Sigmoid colon (tissue), 7 donors: ENCODE data around the gene USP32. TPM values are rescaled to one million over a fixed set of nuclear protein-coding genes. Genes with fewer than 3 reads are reported as not detected.
"Not testable (repeated sequence)": the region's sequence is repeated elsewhere in the genome, so short reads cannot be mapped to it uniquely, and the experiment has no call there.

Source experiments
- DNase-seq: peaks from one replicate; pipeline ENCODE4 v3.0.0-alpha.2; 2019
- H3K27ac ChIP-seq, 4 donors: fragments of 200-600 bp; sonication (generic); one replicate each; pipeline ENCODE4 v1.5.1; 2016 to 2019; ENCODE audit warnings: mild to moderate bottlenecking in 1 of 4
- H3K27me3 ChIP-seq, 3 donors: fragments of 200-600 bp; sonication (generic); one replicate each; pipeline ENCODE4 v1.5.1; 2019; ENCODE audit warnings: mild to moderate bottlenecking in 1 of 3
- H3K36me3 ChIP-seq, 4 donors: fragments of 200-600 bp; sonication (generic); one replicate each; pipeline ENCODE4 v1.5.1; 2016 to 2019
- H3K4me1 ChIP-seq, 4 donors: fragments of 200-600 bp; sonication (generic); one replicate each; pipeline ENCODE4 v1.5.1; 2017 to 2019
- H3K4me3 ChIP-seq, 4 donors: fragments of 200-600 bp; sonication (generic); one replicate each; pipeline ENCODE4 v1.5.1; 2017 to 2019; ENCODE audit warnings: mild to moderate bottlenecking in 2 of 4, moderate library complexity in 1 of 4
- H3K9me3 ChIP-seq, 4 donors: fragments of 200-600 bp in 3 of 4; sonication (generic) in 3 of 4; one replicate each; pipeline versions ENCODE4 v1.5.1 to v1.6.1; 2013 to 2019
- EP300 ChIP-seq, 4 donors: sonication (generic); formaldehyde crosslinking; IDR thresholded peaks; one replicate each; pipeline ENCODE4 v1.6.1; 2017; ENCODE audit warnings: antibody characterized with exemption in 4 of 4
- POLR2A ChIP-seq, 2 donors: fragments of 450-650 bp; IDR thresholded peaks; one replicate each; pipeline ENCODE4 v1.6.1; 2016; ENCODE audit warnings: antibody characterized with exemption in 2 of 2, mild to moderate bottlenecking in 2 of 2, moderate library complexity in 2 of 2
- POLR2AphosphoS5 ChIP-seq, 4 donors: sonication (generic); formaldehyde crosslinking; IDR thresholded peaks; one replicate each; pipeline ENCODE4 v1.6.1; 2017; ENCODE audit warnings: antibody characterized with exemption in 4 of 4
- WGBS, 2 donors: extraction: QIAGEN DNeasy Blood & Tissue Kit; methylation state at CpG; one replicate each; pipeline ENCODE4 v1.1.7; 2013; 5-methylcytosine and 5-hydroxymethylcytosine counted together
- intact Hi-C: fragments of 100-400 bp; cut with DNase I; formaldehyde crosslinking; loops from one replicate; pipeline ENCODE4 v1.15.1; 2023
- polyA plus RNA-seq, 3 donors: library from polyadenylated mRNA; stranded (reverse); fragments of 200-250 nt; gene quantifications; one replicate each; pipeline ENCODE4 v1.2.3, GENCODE V29; 2013
- total RNA-seq, 4 donors: library from RNA; depleted of rRNA; stranded (reverse); fragments of >200 nt; gene quantifications; one replicate each; pipeline ENCODE4 v1.1.0, GENCODE V29; 2016
- TF ChIP-seq, protein P1 (sequence below), 4 experiments: fragments of 450-650 bp in 3 of 4; fragments of 200-600 bp in 1 of 4; IDR thresholded peaks; one replicate each; pipeline ENCODE4 v1.5.1; 2016 to 2019; ENCODE audit warnings: antibody characterized with exemption in 4 of 4, mild to moderate bottlenecking in 3 of 4, moderate library complexity in 2 of 4
- donor health status: healthy with polysubstance abuse.
- donor health status: Bipolar disorder and iron deficiency.
- donor health status: healthy.

USP32 gene
- total and polyA plus RNA-seq, 7 donors: 10.6 to 50.9 (median 39.6) TPM

DNA sequence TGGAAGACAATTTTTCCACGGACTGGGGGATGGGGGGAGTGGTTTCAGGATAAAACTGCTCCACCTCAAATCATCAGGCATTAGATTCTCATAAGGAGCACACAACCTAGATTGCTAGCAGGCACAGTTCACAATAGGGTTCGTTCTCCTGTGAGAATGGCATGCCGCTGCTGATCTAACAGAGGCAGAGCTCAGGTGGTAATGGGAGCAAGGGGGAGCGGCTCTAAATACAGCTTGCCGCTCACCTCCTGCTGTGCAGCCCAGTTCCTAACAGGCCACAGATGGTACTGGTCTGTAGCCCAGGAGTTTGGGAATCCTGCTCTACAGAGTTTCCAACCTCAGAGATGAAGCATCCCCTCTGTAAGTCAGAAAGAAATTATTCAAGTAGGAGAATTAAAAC, 215.2 kb downstream of the USP32 start:
- H3K36me3 ChIP-seq: peaks cover 11 to 39% (median 12%) of the 10 kb centered on the region in 4 donors
- TF ChIP-seq, protein P1, sequence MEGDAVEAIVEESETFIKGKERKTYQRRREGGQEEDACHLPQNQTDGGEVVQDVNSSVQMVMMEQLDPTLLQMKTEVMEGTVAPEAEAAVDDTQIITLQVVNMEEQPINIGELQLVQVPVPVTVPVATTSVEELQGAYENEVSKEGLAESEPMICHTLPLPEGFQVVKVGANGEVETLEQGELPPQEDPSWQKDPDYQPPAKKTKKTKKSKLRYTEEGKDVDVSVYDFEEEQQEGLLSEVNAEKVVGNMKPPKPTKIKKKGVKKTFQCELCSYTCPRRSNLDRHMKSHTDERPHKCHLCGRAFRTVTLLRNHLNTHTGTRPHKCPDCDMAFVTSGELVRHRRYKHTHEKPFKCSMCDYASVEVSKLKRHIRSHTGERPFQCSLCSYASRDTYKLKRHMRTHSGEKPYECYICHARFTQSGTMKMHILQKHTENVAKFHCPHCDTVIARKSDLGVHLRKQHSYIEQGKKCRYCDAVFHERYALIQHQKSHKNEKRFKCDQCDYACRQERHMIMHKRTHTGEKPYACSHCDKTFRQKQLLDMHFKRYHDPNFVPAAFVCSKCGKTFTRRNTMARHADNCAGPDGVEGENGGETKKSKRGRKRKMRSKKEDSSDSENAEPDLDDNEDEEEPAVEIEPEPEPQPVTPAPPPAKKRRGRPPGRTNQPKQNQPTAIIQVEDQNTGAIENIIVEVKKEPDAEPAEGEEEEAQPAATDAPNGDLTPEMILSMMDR (IDR thresholded peaks at IDR 0.05): peak in 1 of 4 experiments; percentile 9
- H3K27me3 ChIP-seq, H3K9me3 ChIP-seq, H3K27ac ChIP-seq, H3K4me3 ChIP-seq, H3K4me1 ChIP-seq, intact Hi-C loops, DNase-seq: not testable (repeated sequence)
- WGBS, 2 donors: 92 to 96% methylated on average over 5 of the region's 5 CpGs

DNA sequence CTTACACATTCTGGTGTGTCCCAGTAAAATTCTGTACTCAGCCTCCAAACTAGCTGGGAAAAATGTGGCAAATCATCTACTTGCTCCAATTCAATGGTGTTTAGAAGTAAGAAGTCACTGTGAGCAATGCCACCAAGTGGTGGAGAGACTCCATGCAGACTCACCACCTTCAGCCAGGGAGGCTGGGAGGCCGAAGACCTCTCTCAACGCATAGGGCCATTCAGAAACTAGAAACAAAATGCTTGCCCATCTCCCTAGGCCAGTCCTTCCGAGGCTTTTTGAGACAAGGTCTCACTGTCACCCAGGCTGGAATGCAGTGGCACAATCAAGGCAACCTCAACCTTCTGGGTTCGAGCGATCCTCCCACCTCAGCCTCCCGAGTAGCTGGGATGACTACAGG, 217.2 kb downstream of the USP32 start:
- TF ChIP-seq, protein P1 (IDR thresholded peaks at IDR 0.05): peak in 1 of 4 experiments; percentile 16
- H3K4me1 ChIP-seq, H3K9me3 ChIP-seq, H3K27me3 ChIP-seq, DNase-seq, intact Hi-C loops, H3K27ac ChIP-seq, H3K4me3 ChIP-seq: not testable (repeated sequence)
- 95 to 97% methylated on average over 6 of the region's 6 CpGs for WGBS, 2 donors
- H3K36me3 ChIP-seq: peaks cover 0 to 19% (median 2%) of the 10 kb centered on the region in 4 donors

DNA sequence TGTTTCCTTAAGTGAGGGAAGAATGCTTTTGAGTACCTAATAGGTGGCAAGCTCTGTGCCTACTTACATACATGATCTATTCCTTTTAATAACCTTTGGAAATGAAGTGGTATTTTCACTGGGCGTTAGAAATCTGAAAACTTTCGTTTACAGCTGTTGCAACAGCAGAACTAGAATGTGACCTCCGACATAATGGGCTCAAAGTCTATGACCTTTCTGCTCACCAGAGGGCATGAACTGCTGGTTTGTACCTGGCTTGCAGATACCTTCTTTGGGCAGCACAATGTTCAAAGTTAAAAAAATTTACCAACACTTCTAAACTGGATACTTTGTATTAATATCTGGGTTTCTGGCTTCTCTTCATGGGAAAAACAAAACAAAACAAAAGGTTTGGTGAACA, 217.9 kb downstream of the USP32 start:
- 53 to 75% methylated on average over 3 of the region's 3 CpGs for WGBS, 2 donors
- Histone ChIP-seq H3K27ac (no peak overlapping the region), H3K36me3 (peaks cover 0 to 11% (median 2%) of the 10 kb centered on the region in 4 donors), H3K4me3 (no peak overlapping the region), H3K9me3 (no peaks in the 10 kb centered on the region), H3K27me3 (no peaks in the 10 kb centered on the region), H3K4me1 (no peaks in the 10 kb centered on the region)
- no peak for TF ChIP-seq EP300 (IDR thresholded peaks at IDR 0.05)
- no peak for DNase-seq
- intact Hi-C loops: no loop called here

DNA sequence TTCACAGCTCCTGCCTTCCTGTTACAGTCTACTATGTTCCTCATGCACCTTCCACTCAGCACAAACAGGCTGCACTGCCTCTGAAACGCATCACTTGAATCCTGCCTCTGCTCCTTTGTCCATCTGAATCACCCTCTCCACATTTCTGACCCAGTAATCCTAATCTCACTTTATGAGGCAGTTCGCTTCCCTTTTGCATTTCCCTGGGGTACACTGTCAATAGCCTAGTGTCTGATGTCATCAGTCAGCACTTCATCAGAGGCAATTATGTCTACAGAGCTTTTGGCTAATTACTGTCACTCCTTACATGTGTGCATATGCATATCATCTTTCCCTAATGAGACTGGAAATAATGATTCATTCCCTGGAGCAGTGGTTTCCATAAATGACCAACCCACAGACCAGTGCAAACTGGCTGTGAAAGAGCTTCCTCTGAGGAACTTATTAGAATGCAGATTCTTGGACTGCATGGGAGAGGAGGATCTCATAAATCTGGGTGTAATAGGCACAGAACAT, 218.6 kb downstream of the USP32 start:
- Histone ChIP-seq H3K4me3 (no peak overlapping the region), H3K27ac (no peak overlapping the region), H3K4me1 (no peaks in the 10 kb centered on the region), H3K27me3 (peaks cover 0 to 6% (median 0%) of the 10 kb centered on the region in 3 donors), H3K36me3 (peaks cover 0 to 5% (median 2%) of the 10 kb centered on the region in 4 donors), H3K9me3 (no peaks in the 10 kb centered on the region)
- TF ChIP-seq POLR2AphosphoS5 (IDR thresholded peaks at IDR 0.05): no peak
- TF ChIP-seq EP300 (IDR thresholded peaks at IDR 0.05): no peak
- TF ChIP-seq, protein P1 (IDR thresholded peaks at IDR 0.05): no peak
- no peak for TF ChIP-seq POLR2A (IDR thresholded peaks at IDR 0.05)
- intact Hi-C loops: no loop called here
- 33 to 64% methylated on average over 2 of the region's 2 CpGs for WGBS, 2 donors
- no peak for DNase-seq

DNA sequence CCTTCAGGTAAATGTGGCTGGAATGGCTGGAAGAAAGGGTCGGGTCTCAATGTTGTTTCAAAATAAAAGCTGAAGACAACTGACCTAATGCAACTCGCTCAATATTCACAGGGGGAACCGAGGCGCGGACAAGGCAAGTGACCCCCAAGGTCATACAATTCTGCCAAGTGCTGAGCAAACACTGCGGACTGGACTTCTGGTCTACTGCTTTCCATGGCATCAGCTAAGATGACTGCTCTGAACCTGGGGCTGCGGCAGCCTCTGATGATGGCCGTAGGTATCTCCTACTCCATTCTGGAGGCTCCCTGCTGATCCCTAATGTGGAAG, 220.2 kb downstream of the USP32 start:
- no peak for DNase-seq
- H3K4me3 ChIP-seq: no peak overlapping the region
- no peaks in the 10 kb centered on the region for H3K36me3 ChIP-seq
- H3K9me3 ChIP-seq: no peaks in the 10 kb centered on the region
- H3K27me3 ChIP-seq: peaks cover 0 to 6% (median 0%) of the 10 kb centered on the region in 3 donors
- no peak for TF ChIP-seq EP300 (IDR thresholded peaks at IDR 0.05)
- 95 to 96% methylated on average over 8 of the region's 8 CpGs for WGBS, 2 donors
- H3K4me1 ChIP-seq: no peaks in the 10 kb centered on the region
- H3K27ac ChIP-seq: no peak overlapping the region
- intact Hi-C loops: no loop called here
